AG04449 (cell line): Measurements from ENCODE around the gene CSNK2A1.

Source experiments
- CTCF ChIA-PET: fragments of 350-600 bp; formaldehyde crosslinking; extraction: SDS; loops from one replicate; lab custom pipeline; 2021; ENCODE audit warnings: antibody characterized with exemption; lab: Yijun Ruan, JAX
- POLR2A ChIA-PET: fragments of 400-600, 350-600 bp; formaldehyde crosslinking; extraction: SDS; loops from one replicate; lab custom pipeline; 2020; ENCODE audit warnings: antibody characterized with exemption, inconsistent platforms; lab: Yijun Ruan, JAX
- DNase-seq: peaks from one replicate; pipeline ENCODE4 v3.0.0-alpha.2; 2010; ENCODE audit warnings: low read depth, low spot score
- H3K4me3 ChIP-seq: 2 replicates; pipeline ENCODE4 v1.5.1; 2011; ENCODE audit warnings: low read depth, mild to moderate bottlenecking, control low read depth, low read length
- CTCF ChIP-seq: IDR thresholded peaks from one replicate; pipeline ENCODE4 v1.5.1; 2011; ENCODE audit warnings: mild to moderate bottlenecking, moderate library complexity, low read length, control low read depth, inconsistent platforms; ENCODE audit not compliant: insufficient read depth; ENCODE audit errors: missing control alignments

CSNK2A1 gene

GRCh38 chr20:560680-561079 lies 17.1 kb upstream of the CSNK2A1 start:
- no peak for DNase-seq
- CTCF ChIA-PET: interaction anchor here (0.7 to 4.8 kb wide), 21 partner anchors 9 to 207 kb away, joined by 3 to 122 read pairs (median 9); no protein-coding TSS in a partner anchor
- H3K4me3 ChIP-seq: no peak overlapping the region
- POLR2A ChIA-PET: no interaction called here
- TF ChIP-seq CTCF: no peak

GRCh38 chr20:558117-558516 lies 14.5 kb upstream of the CSNK2A1 start:
- no peak for DNase-seq
- H3K4me3 ChIP-seq: no peak overlapping the region
- CTCF ChIA-PET: interaction anchor here (1.0 to 3.0 kb wide), 2 partner anchors 158 to 181 kb away, joined by 3 to 8 read pairs; no protein-coding TSS in a partner anchor
- POLR2A ChIA-PET: no interaction called here
- TF ChIP-seq CTCF: no peak

- H3K4me3 ChIP-seq: no peak overlapping the region
- no peak for TF ChIP-seq CTCF
- DNase-seq: no peak
- ChIA-PET CTCF (interaction anchor here (1.0 to 3.0 kb wide), 5 partner anchors 88 to 184 kb away, joined by 3 to 10 read pairs (median 8); no protein-coding TSS in a partner anchor), POLR2A (no interaction called here)
Observed at GRCh38 chr20:556984-557383, 13.4 kb upstream of the CSNK2A1 start.

- DNase-seq: no peak
- no peak overlapping the region for H3K4me3 ChIP-seq
- CTCF ChIA-PET: interaction anchor here (2.0 to 2.4 kb wide), 2 partner anchors 89 to 111 kb away, joined by 10 read pairs; no protein-coding TSS in a partner anchor
- TF ChIP-seq CTCF: no peak
- POLR2A ChIA-PET: no interaction called here
Observed at GRCh38 chr20:555976-556385, 12.4 kb upstream of the CSNK2A1 start.

- POLR2A ChIA-PET: no interaction called here
- TF ChIP-seq CTCF: no peak
- CTCF ChIA-PET: interaction anchor here (1.0 to 3.2 kb wide), 3 partner anchors 10 to 116 kb away, joined by 7 to 9 read pairs (median 8); no protein-coding TSS in a partner anchor
- no peak for DNase-seq
- no peak overlapping the region for H3K4me3 ChIP-seq
Observed at GRCh38 chr20:550611-551010, 7.0 kb upstream of the CSNK2A1 start.

- DNase-seq: no peak
- ChIA-PET CTCF (interaction anchor here (1.1 to 3.2 kb wide), 3 partner anchors 11 to 117 kb away, joined by 7 to 8 read pairs (median 7); no protein-coding TSS in a partner anchor), POLR2A (no interaction called here)
- no peak for TF ChIP-seq CTCF
- H3K4me3 ChIP-seq: no peak overlapping the region
Observed at GRCh38 chr20:549722-550496, 6.3 kb upstream of the CSNK2A1 start.
